ENCODE results near the gene PBOV1. TPM values are rescaled to one million over a fixed set of nuclear protein-coding genes. Genes with fewer than 3 reads are reported as not detected.

The PBOV1 gene
- not detected for total RNA-seq

GRCh38 chr6:138218449-138218848, at the start of gene PBOV1:
Gene PBOV1 (minus strand): TSS chr6:138218491. CDS start chr6:138218395, 96 bp downstream.
- H3K4me1 Mint-ChIP-seq = no peaks in the 10 kb centered on the region
- CTCF ChIA-PET = no interaction called here
- no peak for DNase-seq
- no peaks in the 10 kb centered on the region for H3K36me3 Mint-ChIP-seq (ENCODE audit: low read depth)
- H3K4me3 Mint-ChIP-seq = no peak within 1 kb of the TSS
- H3K27ac Mint-ChIP-seq = no peak within 1 kb of the TSS
- peaks cover 27% of the 10 kb centered on the region for H3K27me3 Mint-ChIP-seq
- POLR2A ChIA-PET = no interaction called here
- H3K9me3 Mint-ChIP-seq = no peaks in the 10 kb centered on the region

GRCh38 chr6:138266095-138266494, 47.8 kb upstream of the PBOV1 start:
- POLR2A ChIA-PET = no interaction called here
- Mint-ChIP-seq H3K27me3 (peaks cover 9% of the 10 kb centered on the region), H3K36me3 (ENCODE audit: low read depth) (no peaks in the 10 kb centered on the region), H3K9me3 (no peaks in the 10 kb centered on the region), H3K4me3 (no peak overlapping the region), H3K27ac (no peak overlapping the region), H3K4me1 (no peaks in the 10 kb centered on the region)
- CTCF ChIA-PET = no interaction called here
- DNase-seq = no peak

- Mint-ChIP-seq H3K36me3 (ENCODE audit: low read depth) (no peaks in the 10 kb centered on the region), H3K4me1 (no peaks in the 10 kb centered on the region), H3K27me3 (peaks cover 17% of the 10 kb centered on the region), H3K4me3 (no peak overlapping the region), H3K9me3 (no peaks in the 10 kb centered on the region), H3K27ac (no peak overlapping the region)
- DNase-seq = no peak
- ChIA-PET POLR2A (no interaction called here), CTCF (interaction anchor here (0.6 kb wide), 2 partner anchors 20 to 309 kb away, joined by 5 to 6 read pairs; no protein-coding TSS in a partner anchor)
These were observed 46.1 kb upstream of the PBOV1 start for GRCh38 chr6:138264372-138264880.

- Mint-ChIP-seq H3K36me3 (ENCODE audit: low read depth) (no peaks in the 10 kb centered on the region), H3K27ac (no peak overlapping the region), H3K9me3 (no peaks in the 10 kb centered on the region), H3K4me3 (no peak overlapping the region), H3K27me3 (peaks cover 17% of the 10 kb centered on the region), H3K4me1 (no peaks in the 10 kb centered on the region)
- CTCF ChIA-PET = no interaction called here
- DNase-seq = no peak
- POLR2A ChIA-PET = no interaction called here
These were observed 45.7 kb upstream of the PBOV1 start for GRCh38 chr6:138263963-138264362.

- Mint-ChIP-seq H3K4me1 (no peaks in the 10 kb centered on the region), H3K27me3 (peaks cover 17% of the 10 kb centered on the region), H3K9me3 (no peaks in the 10 kb centered on the region), H3K36me3 (ENCODE audit: low read depth) (no peaks in the 10 kb centered on the region), H3K4me3 (no peak overlapping the region), H3K27ac (no peak overlapping the region)
- POLR2A ChIA-PET = no interaction called here
- no peak for DNase-seq
- CTCF ChIA-PET = interaction anchor here (0.7 kb wide), 1 partner anchor 16 kb away, joined by 5 read pairs; no protein-coding TSS in a partner anchor
These were observed 43.0 kb upstream of the PBOV1 start for GRCh38 chr6:138261116-138261780.

GRCh38 chr6:138258991-138259390, 40.7 kb upstream of the PBOV1 start:
- Mint-ChIP-seq H3K4me1 (no peaks in the 10 kb centered on the region), H3K36me3 (ENCODE audit: low read depth) (no peaks in the 10 kb centered on the region), H3K27me3 (peaks cover 14% of the 10 kb centered on the region), H3K9me3 (no peaks in the 10 kb centered on the region), H3K4me3 (no peak overlapping the region), H3K27ac (no peak overlapping the region)
- ChIA-PET CTCF (no interaction called here), POLR2A (no interaction called here)
- no peak for DNase-seq

GRCh38 chr6:138258197-138258596, 39.9 kb upstream of the PBOV1 start:
- H3K9me3 Mint-ChIP-seq = no peaks in the 10 kb centered on the region
- H3K27ac Mint-ChIP-seq = no peak overlapping the region

GRCh38 chr6:138257638-138258040, 39.3 kb upstream of the PBOV1 start:
- ChIA-PET POLR2A (no interaction called here), CTCF (no interaction called here)
- peaks cover 14% of the 10 kb centered on the region for H3K27me3 Mint-ChIP-seq
- H3K4me1 Mint-ChIP-seq = no peaks in the 10 kb centered on the region
- no peaks in the 10 kb centered on the region for H3K36me3 Mint-ChIP-seq (ENCODE audit: low read depth)
- no peak for DNase-seq
- no peak overlapping the region for H3K4me3 Mint-ChIP-seq
- no peaks in the 10 kb centered on the region for H3K9me3 Mint-ChIP-seq
- no peak overlapping the region for H3K27ac Mint-ChIP-seq

More at GRCh38 chr6:138258197-138258596, 39.9 kb upstream of the PBOV1 start:
- no peak for DNase-seq
- ChIA-PET POLR2A (no interaction called here), CTCF (no interaction called here)
- no peaks in the 10 kb centered on the region for H3K4me1 Mint-ChIP-seq
- no peaks in the 10 kb centered on the region for H3K36me3 Mint-ChIP-seq (ENCODE audit: low read depth)
- H3K4me3 Mint-ChIP-seq = no peak overlapping the region
- H3K27me3 Mint-ChIP-seq = peaks cover 14% of the 10 kb centered on the region

- Mint-ChIP-seq H3K27ac (no peak overlapping the region), H3K4me1 (no peaks in the 10 kb centered on the region), H3K4me3 (no peak overlapping the region), H3K27me3 (peaks cover 16% of the 10 kb centered on the region), H3K36me3 (ENCODE audit: low read depth) (no peaks in the 10 kb centered on the region), H3K9me3 (no peaks in the 10 kb centered on the region)
- POLR2A ChIA-PET = no interaction called here
- DNase-seq = no peak
- CTCF ChIA-PET = no interaction called here
These were observed 37.2 kb upstream of the PBOV1 start for GRCh38 chr6:138255443-138255842.

- no peaks in the 10 kb centered on the region for H3K36me3 Mint-ChIP-seq (ENCODE audit: low read depth)
- no peak overlapping the region for H3K4me3 Mint-ChIP-seq
- POLR2A ChIA-PET = no interaction called here
These were observed 35.4 kb upstream of the PBOV1 start for GRCh38 chr6:138253731-138254130.

GRCh38 chr6:138250513-138251247, 32.4 kb upstream of the PBOV1 start:
- H3K4me1 Mint-ChIP-seq = no peaks in the 10 kb centered on the region
- no peak overlapping the region for H3K27ac Mint-ChIP-seq
- no peaks in the 10 kb centered on the region for H3K36me3 Mint-ChIP-seq (ENCODE audit: low read depth)
- DNase-seq = no peak
- no peaks in the 10 kb centered on the region for H3K9me3 Mint-ChIP-seq
- CTCF ChIA-PET = no interaction called here
- peaks cover 9% of the 10 kb centered on the region for H3K27me3 Mint-ChIP-seq
- no peak overlapping the region for H3K4me3 Mint-ChIP-seq
- POLR2A ChIA-PET = no interaction called here

More at GRCh38 chr6:138253731-138254130, 35.4 kb upstream of the PBOV1 start:
- Mint-ChIP-seq H3K9me3 (no peaks in the 10 kb centered on the region), H3K4me1 (no peaks in the 10 kb centered on the region), H3K27ac (no peak overlapping the region), H3K27me3 (peaks cover 9% of the 10 kb centered on the region)
- CTCF ChIA-PET = no interaction called here
- DNase-seq = no peak

GRCh38 chr6:138250053-138250452, 31.8 kb upstream of the PBOV1 start:
- H3K4me1 Mint-ChIP-seq = no peaks in the 10 kb centered on the region
- CTCF ChIA-PET = no interaction called here
- H3K9me3 Mint-ChIP-seq = no peaks in the 10 kb centered on the region
- no peaks in the 10 kb centered on the region for H3K36me3 Mint-ChIP-seq (ENCODE audit: low read depth)
- H3K27ac Mint-ChIP-seq = no peak overlapping the region
- DNase-seq = no peak
- POLR2A ChIA-PET = no interaction called here
- no peak overlapping the region for H3K4me3 Mint-ChIP-seq
- H3K27me3 Mint-ChIP-seq = peaks cover 9% of the 10 kb centered on the region

- H3K4me1 Mint-ChIP-seq = no peaks in the 10 kb centered on the region
These were observed 30.6 kb upstream of the PBOV1 start for GRCh38 chr6:138248878-138249277.

More at GRCh38 chr6:138248878-138249277, 30.6 kb upstream of the PBOV1 start:
- ChIA-PET CTCF (interaction anchor here (0.6 kb wide), 1 partner anchor 1228 kb away, joined by 4 read pairs; no protein-coding TSS in a partner anchor), POLR2A (no interaction called here)
- DNase-seq = no peak
- no peak overlapping the region for H3K27ac Mint-ChIP-seq
- no peaks in the 10 kb centered on the region for H3K36me3 Mint-ChIP-seq (ENCODE audit: low read depth)
- H3K9me3 Mint-ChIP-seq = no peaks in the 10 kb centered on the region
- H3K27me3 Mint-ChIP-seq = peaks cover 11% of the 10 kb centered on the region
- H3K4me3 Mint-ChIP-seq = no peak overlapping the region
